EL (cell line): ENCODE data around the gene DHX40.
A peak's percentile ranks its signal among the peaks of the same experiment; 100 is the strongest.
"Not testable (repeated sequence)": the region's sequence is repeated elsewhere in the genome, so short reads cannot be mapped to it uniquely, and the experiment has no call there.

Experiments used
- DNase-seq: peaks from one replicate; pipeline ENCODE4 v3.0.0-alpha.2; 2016

Gene DHX40

DNA sequence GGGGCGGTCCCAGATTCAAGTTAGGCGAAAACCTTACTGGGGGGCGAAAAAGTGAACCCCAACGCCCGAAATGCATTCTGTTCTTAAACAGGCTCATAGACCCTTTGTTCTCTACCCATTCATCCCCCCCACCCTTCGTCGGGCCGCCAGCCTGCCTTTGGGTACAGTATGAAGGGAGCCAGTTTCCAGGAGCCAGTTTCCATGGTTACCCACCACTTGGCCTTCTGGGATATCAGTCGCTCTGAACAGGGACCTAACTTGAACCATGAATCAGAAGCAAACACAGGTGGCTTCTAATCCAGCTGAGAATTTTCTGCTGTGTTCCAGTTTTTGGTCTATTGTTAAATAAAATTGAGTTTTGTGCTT lies 532 bp downstream of the DHX40 start:
- peak; percentile 81 for DNase-seq

DNA sequence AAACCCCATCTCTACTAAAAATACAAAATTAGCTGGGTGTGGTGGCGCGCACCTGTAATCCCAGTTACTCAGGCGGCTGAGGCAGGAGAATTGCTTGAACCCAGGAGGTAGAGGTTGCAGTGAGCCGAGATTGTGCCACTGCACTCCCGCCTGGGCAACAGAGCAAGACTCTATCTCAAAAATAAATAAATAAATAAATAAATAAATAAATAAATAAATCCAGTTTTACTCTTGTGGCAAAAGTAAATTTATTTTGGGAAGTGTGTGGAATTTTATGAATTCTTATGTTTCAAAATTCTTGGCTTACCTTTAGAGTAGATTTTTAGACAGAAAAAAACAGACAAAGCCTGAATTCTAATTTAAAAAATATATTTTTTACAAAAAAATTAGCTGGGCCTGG lies 3.7 kb downstream of the DHX40 start:
- not testable (repeated sequence) for DNase-seq

DNA sequence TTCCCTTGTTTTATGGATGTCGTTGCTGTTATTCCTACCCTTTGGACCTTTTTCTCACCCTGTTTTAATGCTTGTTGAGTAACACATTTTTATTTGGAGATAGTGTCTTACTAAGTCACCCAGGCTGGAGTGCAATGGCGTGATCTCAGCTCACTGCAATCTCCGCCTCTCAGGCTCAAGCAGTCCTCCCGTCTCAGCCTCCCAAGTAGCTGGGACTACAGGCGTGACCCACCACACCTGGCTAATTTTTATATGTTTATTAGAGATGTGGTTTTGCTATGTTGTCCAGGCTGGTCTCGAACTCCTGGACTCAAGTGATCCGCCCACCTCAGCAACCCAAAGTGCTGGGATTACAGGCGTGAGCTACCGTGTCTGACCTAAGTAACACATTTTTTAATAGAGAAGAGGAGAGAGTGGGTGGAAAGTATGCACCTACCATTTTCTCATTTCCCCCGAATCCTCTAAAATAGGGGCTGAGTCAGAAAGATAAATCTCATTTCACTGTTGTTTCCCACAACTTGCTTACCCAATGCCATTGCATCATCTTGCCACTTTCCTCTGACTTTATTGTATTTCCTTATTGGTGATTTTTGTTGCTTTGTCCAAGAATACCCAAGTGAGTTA lies 7.0 kb downstream of the DHX40 start:
- peak; percentile 11 for DNase-seq

DNA sequence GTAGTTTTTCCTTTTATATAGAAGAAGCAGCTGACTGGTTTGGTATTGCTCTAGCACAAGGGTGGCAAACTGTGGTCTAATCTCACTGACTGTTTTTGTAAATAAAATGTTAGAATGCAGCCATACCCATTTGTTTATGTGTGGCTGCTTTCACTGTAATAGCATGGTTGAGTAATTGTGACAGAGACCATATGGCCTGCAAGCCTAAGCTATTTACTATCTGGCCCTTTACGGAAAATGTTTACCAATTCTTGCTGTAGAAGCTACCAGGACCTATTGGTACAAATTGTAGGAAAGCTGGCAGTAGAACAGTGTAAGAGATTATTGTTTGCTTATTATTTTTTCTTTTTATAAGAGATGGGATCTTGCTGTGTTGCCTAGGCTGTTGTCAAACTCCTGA lies 18.8 kb downstream of the DHX40 start:
- DNase-seq: not testable (repeated sequence)

DNA sequence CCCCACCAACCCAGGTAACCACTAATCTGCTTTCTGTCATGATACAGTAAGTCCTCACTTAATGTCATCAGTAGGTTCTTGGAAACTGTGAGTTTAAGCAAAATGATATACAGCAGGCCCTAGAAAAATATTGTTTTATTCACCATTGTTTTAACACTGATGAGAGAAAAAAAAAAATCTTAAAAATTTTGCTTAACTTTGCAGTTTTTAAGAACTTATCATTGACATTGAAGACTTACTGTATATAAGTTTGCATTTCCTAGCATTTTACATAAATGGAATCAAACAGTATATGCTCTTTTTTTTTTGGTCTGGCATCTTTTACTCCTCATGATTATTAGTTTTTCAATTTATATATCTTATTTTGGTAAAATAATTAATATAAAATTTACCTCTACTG lies 34.8 kb downstream of the DHX40 start:
- no peak for DNase-seq

DNA sequence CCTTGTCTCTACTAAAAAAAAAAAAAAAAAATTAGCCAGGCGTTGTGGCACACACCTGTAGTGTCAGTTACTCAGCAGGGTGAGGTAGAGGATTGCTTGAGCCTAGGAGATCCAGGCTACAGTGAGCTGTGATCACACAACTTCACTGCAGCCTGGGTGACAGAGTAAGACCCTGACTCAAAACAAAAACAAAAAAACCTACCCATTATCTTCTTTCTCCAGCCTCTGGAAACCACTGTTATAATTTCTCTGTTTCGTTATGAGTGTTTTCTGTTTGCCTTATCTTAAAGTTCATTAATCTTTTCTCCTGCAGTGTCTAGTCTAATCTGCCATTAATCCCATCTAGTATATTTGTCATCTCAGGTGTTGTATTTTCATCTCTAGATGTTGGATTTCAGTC lies 35.7 kb downstream of the DHX40 start:
- no peak for DNase-seq

DNA sequence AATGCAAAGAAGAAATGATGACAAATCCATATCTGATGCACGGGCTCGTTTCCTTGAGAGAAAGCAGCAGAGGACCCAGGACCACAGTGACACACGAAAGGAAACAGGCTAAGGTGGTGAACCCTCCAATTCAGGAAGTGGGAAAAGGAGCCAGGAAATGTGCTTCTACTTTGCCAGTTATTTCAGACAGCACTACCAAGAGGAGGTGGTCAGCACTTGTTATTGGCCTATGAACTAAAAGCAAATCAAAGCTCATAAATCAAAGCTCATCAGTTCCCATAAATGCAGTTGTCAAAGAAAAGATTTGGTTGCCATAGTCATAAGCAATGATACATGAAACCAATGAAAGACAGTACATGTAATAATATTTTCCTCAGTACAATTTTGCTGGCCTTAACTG lies 41.7 kb downstream of the DHX40 start:
- no peak for DNase-seq

DNA sequence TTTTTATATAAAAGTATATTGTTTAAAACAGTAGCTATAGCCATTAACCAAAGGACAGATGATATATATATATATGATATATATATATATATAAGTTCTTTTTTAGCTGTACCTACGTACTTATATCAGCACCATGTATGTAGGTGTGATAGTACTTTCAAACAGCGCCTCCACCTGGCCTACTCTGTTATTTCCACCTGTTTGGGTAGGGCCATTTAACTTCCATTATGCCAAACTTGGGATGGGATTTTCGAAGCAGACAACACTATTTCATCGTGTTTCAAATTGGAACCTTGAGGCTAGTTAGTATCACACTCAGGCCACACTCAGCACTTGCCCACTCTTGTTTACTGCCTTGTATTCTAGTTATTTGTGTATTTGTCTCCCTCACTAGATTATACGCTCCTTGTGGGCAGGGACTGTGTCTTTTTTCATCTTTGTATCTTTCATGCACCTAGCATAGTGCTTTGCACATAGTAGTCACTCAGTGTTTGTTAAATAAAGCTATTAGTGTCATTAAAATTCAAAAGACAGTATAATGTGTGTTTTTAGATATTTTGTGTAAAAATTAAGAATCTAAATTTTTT lies 42.5 kb downstream of the DHX40 start:
- DNase-seq: no peak

DNA sequence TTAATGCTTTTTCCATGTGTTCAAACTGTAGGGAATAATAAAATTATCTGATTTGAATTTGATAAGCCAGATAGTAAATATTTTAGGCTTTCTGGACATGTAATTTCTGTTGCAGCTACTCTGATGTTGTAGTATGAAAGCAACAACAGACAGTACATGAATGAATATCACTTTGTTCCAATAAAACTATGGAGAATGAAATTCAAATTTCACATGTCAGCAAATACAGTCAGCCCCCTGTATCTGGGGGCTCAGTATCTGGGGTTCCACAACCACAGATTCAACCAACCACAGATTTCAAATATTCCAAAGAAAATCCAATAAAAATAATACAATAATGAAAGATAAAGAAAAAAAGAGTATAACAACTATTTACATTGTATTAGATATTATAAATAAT lies 46.1 kb downstream of the DHX40 start:
- DNase-seq: no peak

DNA sequence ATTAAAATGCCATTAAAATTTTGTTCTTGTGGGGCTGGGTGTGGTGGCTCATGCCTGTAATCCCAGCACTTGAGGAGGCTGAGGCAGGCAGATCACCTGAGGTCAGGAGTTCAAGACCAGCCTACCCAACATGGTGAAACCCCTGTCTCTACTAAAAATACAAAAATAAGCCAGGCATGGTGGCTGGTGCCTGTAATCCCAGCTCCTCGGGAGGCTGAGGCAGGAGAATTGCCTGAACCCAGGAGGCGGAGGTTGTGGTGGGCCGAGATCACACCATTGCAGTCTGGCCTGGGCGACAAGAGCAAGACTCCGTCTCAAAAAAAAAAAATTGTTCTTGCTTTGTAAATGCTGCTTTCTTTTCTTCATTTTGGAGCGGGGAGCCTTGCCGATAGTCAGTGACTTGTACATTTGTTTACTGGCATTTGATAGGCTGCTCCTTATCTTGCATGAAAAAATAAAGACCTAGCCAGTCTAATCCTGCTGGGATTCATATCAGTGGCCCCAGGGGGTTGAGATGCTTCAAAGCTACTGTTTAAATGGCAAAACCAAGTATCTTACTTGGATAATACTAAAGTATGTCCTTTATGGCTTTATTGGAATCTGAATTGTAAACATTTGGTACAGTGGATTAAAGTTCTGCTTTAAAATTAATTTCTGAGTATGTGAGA lies 51.0 kb downstream of the DHX40 start:
- no peak for DNase-seq

DNA sequence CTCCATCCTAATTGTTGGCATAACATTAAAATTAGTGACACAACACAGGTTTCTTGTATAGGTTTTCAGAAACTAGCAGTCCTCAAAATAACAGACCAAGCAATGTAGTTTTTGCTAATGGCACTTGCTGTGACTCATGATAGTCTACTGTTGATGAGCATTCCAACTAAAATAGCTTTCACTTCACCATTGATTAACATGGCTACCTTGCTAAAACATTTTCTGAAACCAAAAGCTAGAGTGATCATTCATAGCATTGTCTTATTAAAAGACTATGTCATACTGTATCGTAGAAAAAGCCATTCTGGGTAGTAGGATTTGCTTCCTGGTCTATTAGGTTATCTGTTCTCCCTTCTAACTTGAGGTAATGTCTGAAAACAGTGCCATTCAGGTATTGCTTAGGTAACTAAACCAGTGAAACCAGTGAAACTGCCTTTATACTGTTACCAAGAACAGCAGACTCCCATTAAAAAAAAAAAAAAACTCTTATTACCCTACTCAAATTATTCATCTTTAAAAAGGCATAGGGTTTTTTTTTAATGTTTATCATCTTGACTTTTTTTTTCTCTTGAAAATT lies 51.8 kb downstream of the DHX40 start:
- no peak for DNase-seq

DNA sequence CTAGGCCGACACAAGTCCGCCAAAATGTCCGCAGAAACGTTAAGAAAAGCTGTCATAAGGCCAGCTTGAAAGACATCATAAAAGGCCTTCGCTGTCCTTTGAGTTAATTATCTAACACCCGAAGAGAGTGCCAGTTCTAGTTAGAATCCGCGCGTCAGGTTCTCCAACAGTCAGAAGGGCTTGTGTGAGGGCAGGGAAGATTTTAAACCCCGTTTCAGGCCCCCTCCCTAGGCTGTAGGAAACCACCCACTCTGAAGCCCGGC lies 53.6 kb downstream of the DHX40 start:
- DNase-seq: no peak

DNA sequence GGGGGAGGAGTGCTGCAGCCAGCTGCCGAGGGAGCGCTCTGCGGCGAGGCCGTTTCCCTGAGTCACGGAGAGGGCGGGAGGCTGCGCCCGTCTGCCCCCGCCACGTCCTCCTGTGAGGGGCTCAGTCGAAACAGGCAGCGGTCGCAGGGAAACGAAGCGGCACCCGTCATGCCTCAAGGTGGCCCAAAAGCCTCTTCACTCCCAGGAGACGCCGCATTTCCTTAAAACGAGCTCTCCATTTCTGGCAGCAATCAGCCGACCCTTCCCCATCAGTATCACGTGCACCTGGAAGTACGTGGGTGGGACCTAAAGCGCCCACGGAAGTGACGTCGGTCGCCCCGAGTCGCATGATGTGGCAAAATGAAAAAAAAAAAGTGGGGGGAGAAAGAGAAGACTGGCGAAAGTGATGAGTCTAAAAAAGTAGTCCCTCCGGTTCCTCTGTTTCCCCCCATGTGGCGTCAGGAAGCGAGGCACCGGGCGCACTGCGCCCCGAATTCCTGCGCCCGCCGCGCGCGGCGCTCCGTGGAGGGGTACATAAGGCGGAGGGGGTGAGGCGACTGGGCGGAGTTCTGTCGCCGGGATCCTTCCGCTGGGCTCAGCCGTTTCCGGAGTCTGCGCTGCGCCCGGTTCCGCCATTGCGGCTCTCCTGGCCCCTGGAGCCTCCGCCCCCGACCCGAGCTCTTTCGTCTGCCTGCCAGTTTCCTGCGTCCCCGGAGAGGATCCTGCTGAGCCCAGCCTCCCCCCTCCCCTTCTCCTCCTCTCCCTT lies 54.1 kb downstream of the DHX40 start, which contains the start of gene CLTC:
TSS of gene CLTC (plus strand) at position 598 of the 766 bp plus-strand sequence. CDS start 237 bp downstream, outside the sequence.
- peak; percentile 98 for DNase-seq

DNA sequence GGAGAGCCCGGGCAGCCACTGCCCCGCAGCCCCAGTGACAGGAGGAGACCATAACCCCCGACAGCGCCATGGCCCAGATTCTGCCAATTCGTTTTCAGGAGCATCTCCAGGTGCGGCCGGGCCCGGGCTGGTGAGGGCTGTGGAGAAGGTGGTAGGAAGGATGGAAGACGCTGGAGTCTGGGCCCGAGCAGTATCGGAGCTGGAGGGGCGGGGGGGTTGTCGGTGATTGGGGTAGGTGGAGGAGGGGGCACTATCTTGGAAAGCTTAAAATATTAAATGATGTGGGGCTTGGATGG lies 54.6 kb downstream of the DHX40 start:
- DNase-seq: no peak

DNA sequence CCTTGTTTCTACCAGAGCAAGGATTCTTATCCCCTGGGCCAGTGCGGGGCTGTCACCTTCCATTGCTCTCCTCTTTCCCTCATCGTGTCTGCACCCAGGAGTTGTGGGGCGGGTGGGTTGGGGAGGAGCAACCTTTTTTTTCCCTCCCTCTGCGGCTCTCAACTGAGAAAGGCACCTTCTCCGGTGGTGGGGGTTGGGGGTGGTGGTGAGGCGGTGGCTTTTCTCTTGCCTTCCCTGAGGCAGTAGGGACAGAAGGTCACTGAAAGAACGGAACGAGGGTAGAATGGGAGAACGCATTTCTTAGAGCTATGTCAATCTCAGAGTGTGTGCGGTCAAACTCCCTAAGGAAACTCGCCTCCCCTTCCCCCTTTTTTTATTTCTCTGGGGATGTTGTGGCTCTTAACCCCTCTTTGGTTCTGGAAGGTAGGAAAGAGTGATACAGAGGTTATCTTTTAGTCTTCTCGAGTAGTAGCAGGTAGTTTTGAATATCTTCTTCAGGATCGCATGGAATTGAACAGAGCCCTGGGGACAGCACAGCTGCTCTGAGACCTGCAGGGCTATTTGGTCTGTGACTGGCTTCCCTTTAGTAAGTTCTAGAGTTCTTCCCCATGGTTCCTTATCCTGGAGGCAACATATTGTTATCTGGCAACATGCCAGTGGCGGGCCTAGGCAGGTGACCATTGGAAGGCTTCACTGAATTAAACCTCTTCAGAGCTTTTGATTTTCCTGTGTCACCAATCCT lies 55.3 kb downstream of the DHX40 start:
- DNase-seq: peak; percentile 56

DNA sequence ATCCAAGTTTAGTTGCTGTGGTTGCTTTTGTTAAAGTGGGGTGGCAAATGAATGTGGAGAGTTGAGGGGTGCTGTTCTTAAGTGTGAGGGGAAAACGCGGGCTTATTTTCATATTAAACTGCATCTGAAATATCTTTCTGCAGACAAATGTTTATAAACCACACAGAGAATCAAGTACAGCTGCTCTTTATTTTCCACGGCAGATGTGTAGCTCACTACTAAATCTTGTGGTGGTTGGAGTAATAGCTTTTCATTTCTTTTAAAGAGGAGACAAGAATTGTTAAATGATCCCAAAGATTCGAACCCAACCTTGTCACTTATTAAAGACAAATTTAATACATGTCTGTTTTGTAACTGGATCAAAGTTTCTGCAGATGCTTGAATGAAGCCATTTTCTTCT lies 56.4 kb downstream of the DHX40 start:
- DNase-seq: no peak

DNA sequence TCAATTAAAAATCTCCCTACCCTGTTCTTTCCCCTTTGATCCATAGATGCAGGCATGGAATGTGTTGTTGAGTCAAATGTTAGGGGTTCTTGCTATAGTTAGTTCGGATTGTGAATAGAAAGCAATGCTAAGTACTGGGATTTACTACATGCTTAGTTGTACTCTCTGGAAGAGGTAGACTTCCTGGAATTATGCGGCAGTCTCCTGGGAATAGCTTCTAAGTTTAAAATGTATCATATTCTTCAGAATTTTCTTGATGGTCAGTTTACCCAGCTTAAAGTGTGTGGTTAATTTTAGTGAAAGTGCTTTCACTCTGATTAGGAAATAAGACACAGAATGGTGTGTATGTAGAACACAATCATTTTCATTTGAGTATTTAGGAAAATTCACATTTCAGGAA lies 57.7 kb downstream of the DHX40 start:
- DNase-seq: no peak

DNA sequence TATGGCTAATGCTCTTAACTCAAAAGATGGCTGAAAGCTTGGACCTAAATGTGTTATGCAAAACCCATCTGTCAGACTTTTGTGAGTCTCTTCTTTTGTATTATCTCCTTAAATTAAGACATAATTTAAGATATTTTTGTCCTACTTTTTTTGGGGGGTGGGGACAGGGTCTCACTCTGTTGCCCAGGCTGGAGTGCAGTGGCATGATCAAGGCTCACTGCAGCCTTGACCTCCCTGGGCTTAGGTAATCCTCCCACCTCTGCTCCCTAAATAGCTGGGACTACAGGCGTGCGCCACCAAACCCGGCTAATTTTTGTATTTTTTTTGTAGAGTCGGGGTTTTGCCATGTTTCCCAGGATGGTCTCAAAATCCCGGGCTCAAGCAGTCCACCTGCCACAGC lies 61.3 kb downstream of the DHX40 start:
- no peak for DNase-seq

DNA sequence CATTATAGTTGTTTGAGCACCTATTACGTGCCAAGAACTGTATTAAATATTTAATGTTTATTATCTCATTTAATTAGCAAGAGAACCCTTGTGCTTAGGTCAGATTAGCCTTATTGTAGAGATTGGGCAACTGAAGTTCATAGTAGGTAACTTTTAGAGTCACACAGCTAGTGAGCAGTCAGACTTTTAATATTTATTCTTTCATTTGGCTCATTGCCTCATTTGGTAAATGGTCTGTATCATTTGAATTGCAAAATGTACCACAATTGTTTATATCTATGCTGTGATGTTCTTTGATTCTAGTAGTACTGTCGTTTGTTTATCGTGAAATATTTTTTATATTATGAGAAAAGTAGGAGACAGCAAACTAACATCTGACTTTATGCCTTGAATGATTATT lies 61.9 kb downstream of the DHX40 start:
- no peak for DNase-seq

DNA sequence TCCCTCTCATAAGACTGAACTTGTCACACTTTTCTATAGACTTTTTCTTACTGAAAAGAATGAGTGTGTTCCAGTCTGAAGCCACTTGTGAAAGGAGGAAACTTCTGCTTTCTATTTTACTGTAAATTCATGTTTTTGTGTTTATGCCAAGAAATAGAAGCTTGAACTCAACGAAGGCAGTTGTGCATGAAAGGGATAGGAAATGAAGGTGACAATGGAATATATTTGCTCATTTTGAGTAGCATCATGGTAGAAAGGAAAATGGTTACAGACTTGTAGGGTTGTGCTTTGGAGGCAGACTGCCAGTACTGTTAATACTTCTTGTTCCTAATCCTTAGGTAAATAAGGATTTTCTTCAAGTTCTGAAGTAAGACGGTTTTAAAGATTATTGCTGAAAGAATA lies 62.4 kb downstream of the DHX40 start:
- DNase-seq: no peak

DNA sequence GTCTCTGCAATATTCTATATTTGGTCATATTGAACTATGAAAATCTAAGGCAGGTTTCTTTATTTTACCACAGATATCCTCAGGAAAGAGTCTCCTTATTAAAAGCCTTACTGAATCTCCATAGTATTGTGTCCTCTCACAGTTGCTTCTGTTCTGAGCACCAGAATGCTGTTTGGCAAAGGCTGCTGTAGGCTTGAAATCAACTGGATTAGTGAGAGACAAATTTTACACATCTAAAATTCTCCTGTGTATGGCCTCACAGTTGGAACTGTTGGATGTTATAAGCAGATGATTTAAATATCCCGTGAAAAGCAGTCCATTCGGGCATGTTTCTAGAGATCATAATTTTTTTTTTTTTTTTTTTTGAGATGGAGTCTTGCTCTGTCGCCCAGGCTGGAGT lies 63.8 kb downstream of the DHX40 start:
- DNase-seq: no peak

DNA sequence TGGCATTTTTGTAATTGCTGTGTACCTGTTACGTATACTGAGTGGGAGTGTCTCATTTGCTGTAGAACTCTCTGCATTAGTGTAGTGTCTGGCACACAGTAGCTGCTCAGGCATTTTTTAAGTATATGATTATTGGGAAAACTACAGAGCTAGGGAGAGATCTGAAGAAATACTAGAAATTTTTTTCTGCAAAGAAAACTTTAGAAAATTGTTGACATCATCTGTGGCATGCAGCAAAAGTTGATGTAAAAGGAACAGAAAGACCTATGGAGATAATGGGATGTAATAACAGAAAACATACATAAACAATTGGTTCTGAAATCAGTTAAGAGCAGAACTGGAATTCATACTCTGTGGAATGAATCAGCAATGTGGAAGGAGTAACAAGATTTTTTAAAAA lies 65.9 kb downstream of the DHX40 start:
- no peak for DNase-seq

DNA sequence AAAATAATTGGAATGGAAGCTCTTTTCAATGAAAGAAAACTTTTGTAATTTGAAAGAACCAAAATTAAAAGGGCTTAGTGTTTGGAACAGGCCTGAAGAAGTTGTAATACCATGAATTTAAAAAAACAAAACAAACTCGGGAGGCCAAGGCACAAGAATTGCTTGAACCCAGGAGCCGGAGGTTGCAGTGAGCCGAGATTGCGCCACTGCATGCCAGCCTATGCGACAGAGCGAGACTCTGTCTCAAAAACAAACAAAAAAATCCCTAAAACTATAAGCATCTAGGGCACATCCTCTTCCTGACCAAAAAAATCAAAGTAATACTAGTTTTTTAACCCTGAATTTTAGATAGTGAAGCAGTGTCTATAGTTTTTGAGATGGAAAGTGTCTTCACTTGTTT lies 67.0 kb downstream of the DHX40 start:
- no peak for DNase-seq
